Measurements from ENCODE around the gene RTF1.

Gene RTF1

DNA sequence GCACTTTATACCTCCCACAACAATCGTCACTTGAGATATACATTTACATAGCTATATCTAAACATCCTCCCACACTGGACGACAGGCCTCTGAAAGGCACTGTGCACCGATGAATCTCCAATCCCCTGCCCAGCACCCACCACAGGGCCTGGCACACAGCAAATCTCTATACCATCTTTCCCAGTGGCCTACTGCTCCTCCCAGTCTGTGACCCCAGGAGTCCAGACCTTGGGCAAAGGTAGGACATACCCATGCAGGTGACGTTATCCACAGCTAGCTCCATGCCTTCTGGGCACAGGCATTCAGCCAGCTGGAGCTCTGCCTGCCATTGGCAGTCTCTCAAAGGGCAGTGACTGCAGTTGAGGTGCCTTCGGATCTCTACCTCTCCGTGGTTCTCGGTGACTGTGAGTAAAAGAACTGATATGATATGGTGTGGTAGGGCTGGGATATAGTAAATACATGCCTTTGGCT is 91.0 kb downstream of the RTF1 start:
- ATAC-seq, result no peak

GRCh38 chr15:41510728-41511127 is 93.8 kb downstream of the RTF1 start:
- no peak for ATAC-seq

DNA sequence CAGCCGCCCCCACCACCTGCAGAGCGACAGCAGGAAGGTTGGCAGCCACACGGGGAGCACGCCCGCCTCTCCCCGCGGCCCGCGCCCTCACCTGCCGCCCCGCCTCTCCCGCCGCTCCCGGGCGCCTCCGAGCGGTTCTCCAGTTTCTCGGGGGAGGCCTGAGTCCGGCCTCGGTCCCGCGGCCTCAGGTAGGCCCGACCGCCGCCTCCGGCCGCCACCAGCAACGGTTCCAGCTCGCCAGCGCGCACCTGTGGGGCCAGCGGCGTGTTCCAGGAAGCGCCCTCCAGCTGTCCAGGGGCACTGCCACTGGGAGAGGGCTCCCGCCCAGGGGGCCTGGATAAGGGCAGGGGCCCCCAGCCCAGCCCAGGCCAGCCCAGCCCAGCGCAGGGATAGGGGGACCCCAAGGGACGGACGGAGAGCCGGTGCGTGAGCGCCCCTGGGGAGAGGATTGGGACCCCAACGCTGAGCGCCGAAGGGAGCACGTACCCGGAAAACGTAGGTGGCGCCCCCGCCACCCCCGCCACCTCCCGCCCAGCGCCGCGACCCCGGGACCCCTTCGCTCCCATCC is 94.5 kb downstream of the RTF1 start:
- ATAC-seq, result no peak

- ATAC-seq, result peak in 1 of 2 donors; percentile 36
These were observed 95.0 kb downstream of the RTF1 start for GRCh38 chr15:41511899-41512369.

GRCh38 chr15:41512512-41512939 is 95.6 kb downstream of the RTF1 start:
- no peak for ATAC-seq

- ATAC-seq, result peak; percentile 39 to 49
These were observed 96.1 kb downstream of the RTF1 start for GRCh38 chr15:41512940-41513505.

- peak in 1 of 2 donors; percentile 12 for ATAC-seq
These were observed 96.8 kb downstream of the RTF1 start, which contains the start of gene LTK for GRCh38 chr15:41513506-41514227. Gene LTK (minus strand): TSS chr15:41513827. CDS start chr15:41513709, 118 bp downstream.

DNA sequence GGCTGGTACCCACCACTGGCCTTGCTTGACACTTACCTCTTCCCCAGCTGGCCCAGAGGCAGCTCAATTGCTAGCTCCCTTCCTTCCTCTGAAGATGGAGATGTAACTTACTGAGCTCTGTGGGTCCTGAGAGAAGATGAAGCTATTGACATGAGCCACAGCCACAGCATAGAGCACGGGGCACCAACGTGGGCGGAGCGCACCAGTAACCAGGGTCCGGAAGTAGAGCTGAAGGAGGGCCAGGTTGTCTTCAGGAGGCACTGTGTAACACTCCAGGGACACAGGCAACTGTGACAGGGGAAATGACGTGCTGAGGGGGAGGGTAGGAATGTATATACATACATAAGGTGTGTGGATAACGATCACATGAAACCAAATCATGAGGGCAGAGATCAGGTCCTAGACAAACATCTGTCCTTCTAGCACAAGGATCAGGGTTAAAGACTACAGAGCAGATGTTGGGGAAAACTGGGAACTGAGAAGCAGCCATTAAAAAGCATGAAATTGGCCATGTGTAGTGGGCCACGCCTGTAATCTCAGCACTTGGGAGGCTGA is 101.1 kb downstream of the RTF1 start:
- no peak for ATAC-seq

DNA sequence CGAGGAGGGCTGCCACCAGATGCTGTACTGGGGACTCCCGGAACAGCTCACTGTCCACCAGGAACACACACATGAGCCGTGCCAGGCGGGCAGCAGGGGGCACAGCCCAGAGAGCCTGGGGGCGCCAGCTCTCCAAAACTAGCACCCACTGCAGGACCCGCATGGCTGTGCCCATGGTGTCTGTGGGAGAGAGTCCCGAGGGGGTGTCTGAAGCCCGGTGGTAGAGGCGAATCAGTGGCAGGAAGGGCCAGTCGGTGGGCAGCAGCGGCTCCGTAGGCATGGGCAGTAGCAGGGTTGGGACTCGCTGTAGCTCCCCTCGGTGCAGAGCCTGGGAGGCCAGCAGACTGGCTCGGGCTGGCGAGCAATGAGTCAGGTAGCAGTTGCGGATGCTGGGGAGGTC is 103.7 kb downstream of the RTF1 start:
- no peak for ATAC-seq

DNA sequence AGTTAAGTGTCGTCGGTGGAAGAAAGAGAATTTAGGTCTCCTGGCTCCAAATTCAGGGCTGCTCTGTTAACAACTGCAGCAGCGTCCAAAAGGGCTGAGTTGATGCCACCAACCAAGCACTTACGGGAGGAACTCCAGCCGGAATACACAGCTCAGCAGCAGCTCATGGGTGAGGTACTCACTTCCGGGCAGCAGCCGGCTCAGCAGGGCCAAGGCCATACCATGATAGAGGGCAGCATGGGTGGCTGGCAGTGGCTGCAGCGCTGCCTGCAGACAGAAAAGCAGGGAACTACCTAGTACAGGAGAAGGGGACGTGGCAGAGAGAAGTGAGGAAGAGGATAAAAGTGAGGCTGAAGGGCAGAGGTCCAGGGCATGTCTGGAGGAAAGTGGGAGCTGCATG is 104.7 kb downstream of the RTF1 start:
- no peak for ATAC-seq

- ATAC-seq, result no peak
These were observed 106.2 kb downstream of the RTF1 start for GRCh38 chr15:41523097-41523496.

DNA sequence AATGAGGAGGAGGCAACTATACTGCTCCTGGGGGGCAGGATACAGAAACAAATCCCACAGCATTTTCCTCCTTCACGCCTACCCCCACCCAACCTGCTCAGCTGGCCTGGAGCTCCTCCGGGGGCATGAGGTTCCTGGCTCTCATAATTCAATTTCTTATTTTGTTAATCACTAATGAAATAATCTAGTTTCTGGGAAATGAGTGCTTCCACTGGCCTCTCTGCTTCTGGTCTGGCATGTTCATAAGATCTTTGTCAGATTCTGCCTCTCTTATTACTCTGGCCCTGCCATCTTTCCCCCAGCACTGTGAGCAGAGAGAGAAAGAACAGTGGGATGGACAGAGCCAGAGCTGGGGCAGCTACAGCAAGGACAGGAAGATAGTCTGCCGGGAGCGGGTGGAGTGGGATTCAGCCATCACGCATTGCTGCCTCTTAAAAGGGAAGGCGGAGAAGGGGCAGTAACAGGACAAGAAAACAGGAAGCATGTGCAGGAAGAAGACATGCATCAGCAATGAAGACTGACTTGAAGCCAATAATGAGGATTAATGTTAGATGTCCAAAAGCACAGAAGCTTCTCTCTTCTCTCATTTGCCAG is 113.6 kb downstream of the RTF1 start:
- ATAC-seq, result no peak
